Stimulated activated CD4-positive, alpha-beta T cell treated with anti-CD3 and anti-CD28 coated beads, TNF-alpha, amount 100 ng/mL, for 48 hours (primary cell): Measurements from ENCODE around the gene CCNE1.
A peak's percentile ranks its signal among the peaks of the same experiment; 100 is the strongest.
"Not testable (repeated sequence)": the region's sequence is repeated elsewhere in the genome, so short reads cannot be mapped to it uniquely, and the experiment has no call there.

Experiments
- DNase-seq, 3 donors: peaks; one replicate each; pipeline ENCODE4 v3.0.0-alpha.2; 2020; ENCODE audit warnings: low read depth in 3 of 3

The CCNE1 gene

DNA sequence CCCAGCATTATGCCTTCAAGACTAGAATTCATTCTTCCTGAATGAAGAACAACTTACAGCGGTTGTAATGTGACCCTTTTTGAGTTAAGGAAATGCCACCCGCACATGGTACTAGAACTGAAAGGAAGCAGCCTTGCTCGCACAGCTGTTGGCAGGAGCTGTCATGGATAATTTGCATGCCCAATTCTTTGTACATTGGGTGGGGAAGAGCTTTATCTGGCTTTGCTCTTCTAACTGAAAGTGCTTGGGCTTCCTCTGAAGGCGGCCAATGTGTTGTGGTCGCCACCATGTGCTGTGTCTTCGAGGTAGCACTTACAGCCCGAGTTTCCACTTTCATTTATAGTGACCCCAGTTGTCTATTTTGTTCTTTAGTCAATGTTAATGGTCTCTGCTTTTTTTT, 3.4 kb downstream of the CCNE1 start:
- DNase-seq = no peak

DNA sequence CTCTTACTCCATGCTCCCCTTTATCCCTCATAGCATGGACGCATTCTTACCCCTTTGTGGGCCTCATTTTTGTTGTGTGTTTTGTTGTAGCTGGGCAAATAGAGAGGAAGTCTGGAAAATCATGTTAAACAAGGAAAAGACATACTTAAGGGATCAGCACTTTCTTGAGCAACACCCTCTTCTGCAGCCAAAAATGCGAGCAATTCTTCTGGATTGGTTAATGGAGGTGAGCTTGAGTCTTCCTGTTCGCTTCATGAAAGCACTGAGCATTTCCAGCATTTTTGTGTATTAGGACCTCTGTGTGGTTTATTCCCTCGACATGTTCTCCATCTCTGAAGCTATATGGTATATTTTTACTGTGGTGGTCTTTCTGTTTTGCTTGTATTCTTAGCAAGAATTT, 5.5 kb downstream of the CCNE1 start:
- DNase-seq = no peak

DNA sequence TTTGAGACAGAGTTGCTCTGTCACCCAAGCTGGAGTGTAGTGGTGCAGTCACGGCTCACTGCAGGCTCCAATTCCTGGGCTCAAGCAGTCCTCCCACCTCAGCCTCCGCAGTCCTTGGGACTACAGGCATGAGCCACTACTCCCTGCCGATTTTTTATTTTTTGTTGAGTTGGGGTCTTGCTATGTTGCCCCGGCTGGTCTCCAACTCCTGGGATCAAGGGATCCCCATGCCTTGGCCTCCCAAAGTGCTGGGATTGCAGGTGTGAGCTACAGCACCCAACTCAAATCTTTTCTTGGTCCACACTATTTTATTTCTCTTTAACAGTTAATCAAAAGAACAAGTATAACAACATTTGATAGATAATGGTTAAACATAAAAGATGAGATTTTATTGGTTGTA, 7.5 kb downstream of the CCNE1 start:
- no peak for DNase-seq

DNA sequence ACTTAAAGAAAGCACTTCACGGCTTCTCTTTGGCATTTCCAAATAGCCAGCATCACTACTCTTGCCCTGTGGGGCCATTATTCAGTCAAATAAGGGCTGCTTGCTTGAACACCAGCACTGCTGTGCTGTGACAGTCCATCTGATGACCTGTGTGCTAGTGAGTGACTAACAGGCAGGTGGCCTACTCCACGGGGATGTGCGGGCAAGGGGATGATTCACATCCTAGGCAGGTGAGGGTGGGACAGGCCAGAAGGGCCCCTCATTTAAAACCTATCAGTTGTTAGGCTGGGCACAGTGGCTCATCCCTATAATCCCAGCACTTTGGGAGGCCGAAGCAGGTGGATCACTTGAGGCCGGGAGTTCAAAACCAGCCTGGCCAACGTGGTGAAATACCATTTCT, 8.2 kb downstream of the CCNE1 start:
- DNase-seq = no peak

DNA sequence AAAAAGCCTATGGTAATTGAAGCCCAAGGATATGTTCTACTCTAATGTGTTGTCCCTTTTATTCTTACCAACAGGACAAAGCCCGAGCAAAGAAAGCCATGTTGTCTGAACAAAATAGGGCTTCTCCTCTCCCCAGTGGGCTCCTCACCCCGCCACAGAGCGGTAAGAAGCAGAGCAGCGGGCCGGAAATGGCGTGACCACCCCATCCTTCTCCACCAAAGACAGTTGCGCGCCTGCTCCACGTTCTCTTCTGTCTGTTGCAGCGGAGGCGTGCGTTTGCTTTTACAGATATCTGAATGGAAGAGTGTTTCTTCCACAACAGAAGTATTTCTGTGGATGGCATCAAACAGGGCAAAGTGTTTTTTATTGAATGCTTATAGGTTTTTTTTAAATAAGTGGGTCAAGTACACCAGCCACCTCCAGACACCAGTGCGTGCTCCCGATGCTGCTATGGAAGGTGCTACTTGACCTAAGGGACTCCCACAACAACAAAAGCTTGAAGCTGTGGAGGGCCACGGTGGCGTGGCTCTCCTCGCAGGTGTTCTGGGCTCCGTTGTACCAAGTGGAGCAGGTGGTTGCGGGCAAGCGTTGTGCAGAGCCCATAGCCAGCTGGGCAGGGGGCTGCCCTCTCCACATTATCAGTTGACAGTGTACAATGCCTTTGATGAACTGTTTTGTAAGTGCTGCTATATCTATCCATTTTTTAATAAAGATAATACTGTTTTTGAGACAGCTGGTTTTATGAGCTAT, 12.0 kb downstream of the CCNE1 start:
- DNase-seq = no peak

DNA sequence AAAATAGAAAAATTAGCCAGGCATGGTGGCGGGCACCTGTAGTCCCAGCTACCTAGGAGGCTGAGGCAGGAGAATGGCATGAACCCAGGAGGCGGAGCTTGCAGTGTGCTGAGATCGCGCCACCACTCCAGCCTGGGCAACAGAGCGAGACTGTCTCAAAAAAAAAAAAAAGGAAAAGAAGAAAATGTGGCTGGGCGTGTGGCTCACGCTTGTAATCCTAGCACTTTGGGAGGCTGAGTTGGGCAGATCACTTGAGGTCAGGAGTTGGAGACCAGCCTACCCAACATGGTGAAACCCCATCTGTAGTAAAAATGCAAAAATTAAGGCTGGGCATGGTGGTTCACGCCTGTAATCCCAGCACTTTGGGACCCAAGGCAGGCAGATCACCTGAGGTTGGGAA, 13.5 kb downstream of the CCNE1 start:
- DNase-seq = not testable (repeated sequence)

DNA sequence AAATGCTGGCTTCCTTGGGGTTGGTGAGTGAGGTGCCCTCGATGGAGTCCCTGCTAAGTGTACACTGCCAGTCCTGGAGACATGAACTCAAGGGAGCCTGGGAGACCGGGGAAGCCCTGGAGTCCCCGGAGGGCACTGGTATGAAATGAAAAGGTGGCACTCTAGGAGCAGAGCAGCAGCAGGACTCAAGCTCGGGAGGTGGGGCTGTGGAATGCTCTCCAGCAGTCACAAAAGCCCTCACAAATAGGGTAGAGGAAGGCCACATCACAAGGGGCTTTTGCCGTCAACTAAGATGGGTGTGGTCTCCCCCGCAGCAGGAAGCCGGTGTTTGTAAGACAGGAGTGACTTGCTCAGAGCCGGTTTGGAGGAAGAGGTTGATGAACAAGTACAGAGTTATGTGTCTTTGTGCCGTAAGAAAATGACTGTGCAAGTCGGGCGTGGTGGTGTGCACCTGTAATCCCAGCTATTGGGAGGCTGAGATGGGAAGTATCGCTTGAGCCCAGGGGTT, 19.3 kb downstream of the CCNE1 start:
- peak in 1 of 3 donors; percentile 41 for DNase-seq

DNA sequence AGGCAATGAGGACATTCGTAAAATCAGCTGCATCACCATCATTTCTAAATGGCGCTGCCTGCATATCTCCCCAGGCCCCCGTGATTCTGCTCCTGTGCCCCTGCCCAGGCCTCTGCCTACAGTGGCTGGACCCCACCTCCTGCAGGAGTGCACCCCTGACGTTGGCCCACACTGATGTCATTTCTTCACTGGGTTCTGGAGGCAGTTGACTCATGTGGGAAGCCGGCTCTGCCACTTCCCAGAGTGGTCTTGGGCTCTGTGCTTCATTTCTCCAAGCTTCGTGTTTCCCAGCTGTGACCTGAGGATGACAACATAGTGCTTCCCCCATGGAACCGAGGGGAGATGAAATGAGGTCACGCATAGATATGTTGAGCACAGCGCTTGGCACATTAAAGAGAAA, 19.9 kb downstream of the CCNE1 start:
- no peak for DNase-seq

DNA sequence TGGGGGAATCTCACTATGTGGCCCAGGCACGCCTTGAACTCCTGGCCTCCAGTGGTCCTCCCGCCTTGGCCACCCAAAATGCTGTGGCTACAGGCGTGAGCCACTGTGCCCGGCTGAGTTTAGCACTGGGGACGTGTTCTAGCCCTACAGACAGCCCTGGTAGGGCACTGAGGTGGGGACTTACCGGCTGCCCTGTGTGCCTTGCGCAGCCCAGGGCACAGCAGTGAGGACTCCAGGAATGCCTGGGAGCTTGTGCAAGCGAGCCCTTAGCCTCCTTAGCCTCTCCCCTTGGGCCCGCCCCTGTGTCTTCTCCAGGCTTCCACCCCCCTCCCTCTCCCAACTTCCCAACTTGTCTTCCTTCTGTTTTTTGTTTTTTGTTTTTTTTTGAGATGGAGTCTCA, 21.0 kb downstream of the CCNE1 start:
- no peak for DNase-seq

DNA sequence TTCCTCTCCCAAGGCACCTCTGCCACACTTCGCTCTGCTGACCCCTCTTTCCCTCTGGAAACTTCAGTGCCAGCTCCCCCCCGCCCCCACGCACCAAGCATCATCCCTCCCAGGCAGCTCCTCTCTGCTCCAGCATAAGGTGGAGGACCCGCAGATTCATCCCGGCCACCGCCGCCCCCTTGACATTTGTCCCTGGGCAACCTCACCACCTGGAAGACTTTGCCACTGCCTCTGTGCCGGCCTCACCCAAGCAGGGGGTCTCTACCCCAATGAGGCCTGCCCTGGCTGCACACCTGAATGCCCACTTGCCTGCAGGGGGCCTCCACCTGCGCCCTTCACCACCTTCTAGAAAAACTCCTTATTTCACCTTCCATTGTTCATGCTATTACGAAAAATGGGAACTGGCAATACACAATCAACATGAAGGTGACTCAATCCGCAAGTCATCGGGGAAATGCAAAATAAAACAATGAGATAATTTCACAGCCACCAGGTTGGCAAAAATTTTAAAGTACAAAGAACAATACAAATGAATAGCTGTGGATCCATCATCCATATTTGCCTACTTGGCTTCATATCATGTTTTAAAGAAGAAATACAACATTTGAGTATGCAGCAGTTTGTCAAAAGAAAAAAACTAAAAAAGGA, 21.9 kb downstream of the CCNE1 start:
- DNase-seq = no peak

DNA sequence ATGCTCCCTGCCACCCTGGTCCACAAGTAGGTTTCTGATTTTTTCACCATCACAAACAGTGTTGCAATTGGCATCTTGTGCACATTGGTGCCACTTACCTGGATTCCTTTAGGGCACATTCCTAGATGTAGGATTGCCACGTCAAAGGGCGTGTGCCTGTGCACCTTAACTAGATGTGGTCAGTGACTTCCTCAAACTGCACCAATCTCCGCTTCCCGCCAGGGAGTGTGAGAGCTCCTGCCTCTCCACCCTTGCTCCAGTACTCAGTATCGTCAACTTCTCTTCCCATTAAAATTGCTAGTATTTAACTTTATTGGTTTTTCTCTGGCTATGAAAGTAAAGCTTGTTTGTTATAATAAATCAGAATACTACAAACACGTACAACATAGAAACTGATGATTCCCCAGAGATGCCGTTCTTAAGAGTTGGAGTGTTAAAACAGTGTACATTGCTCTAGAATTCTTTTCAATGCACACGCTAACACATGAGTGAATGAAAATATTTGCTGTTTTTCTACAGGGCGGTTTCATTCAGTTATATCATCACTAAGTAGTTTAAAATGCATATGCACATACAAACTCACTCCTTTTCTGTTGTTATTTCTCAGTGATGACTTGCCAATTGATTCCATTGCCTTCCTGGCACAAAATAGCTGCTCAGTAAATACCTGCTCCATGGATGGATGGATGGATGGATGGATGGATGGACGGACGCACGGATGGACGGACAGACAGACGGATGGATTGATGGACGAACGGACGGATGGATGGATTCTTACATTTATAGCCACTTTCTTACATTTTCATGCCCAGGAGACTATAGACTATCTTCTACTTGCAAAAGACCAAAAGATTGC, 23.4 kb downstream of the CCNE1 start:
- no peak for DNase-seq

DNA sequence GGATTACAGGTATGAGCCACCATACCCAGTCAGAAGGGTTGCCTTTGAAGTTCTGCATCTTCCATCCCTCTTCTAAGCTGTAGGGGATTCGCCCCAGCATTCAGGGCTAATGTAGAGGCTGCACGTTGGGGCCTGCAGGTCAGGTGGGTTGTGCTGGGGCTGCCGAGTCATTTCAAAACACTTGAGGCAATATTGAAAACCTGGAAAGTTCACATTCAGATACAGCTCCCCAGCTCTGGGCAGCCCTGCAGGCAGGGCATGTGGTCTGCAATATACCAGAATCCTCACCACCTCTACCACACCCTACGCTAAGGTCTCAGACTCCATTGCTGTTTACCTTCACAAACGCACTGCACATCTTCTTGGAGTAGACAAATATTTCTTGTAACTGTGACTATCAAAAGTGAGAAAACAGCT, 24.6 kb downstream of the CCNE1 start:
- DNase-seq = peak in 1 of 3 donors; percentile 48

DNA sequence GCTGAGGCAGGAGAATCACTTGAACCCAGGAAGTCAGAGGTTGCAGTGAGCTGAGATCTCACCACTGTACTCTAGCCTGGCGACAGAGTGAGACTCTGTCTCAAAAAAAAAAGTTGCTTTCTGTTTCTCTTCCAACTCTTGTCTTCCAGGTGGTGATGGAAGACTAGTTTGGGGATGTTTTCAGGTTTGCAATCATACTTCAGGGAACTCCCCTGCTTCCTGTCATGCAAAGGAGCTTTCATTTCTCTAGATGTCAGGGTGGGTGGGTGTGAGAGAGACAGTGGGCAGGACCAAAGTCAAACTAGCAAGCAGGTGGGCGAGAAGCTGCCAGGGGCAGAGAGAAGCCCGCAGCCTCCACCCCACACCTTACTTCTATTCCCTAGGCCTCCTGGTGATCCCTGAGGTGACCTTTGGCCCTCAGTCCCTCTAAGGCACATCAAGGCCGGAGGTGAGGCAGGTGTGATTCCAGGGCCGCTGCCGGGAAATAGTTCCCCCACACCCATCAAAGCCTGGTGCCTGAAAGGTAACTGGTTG, 25.7 kb downstream of the CCNE1 start:
- DNase-seq = peak in 1 of 3 donors; percentile 48

DNA sequence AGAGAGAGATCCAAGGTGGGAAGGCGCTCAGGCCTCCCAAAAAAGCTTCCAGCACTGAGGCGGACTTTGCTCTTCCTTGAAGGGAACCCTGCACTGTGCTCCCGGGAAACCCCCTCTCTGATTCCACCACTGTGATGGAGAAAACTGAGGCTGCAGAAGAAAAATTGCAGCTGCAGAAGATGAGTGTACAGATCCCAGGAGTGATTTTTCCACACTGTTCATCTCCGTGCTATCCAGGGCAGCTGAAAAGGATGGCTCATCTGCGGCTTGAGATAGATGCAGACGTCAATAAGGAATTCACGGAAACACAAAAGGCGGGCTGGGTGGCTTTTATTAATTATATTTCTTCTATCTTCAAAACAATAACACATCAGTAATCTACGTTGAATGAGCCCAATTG, 26.2 kb downstream of the CCNE1 start:
- DNase-seq = no peak

DNA sequence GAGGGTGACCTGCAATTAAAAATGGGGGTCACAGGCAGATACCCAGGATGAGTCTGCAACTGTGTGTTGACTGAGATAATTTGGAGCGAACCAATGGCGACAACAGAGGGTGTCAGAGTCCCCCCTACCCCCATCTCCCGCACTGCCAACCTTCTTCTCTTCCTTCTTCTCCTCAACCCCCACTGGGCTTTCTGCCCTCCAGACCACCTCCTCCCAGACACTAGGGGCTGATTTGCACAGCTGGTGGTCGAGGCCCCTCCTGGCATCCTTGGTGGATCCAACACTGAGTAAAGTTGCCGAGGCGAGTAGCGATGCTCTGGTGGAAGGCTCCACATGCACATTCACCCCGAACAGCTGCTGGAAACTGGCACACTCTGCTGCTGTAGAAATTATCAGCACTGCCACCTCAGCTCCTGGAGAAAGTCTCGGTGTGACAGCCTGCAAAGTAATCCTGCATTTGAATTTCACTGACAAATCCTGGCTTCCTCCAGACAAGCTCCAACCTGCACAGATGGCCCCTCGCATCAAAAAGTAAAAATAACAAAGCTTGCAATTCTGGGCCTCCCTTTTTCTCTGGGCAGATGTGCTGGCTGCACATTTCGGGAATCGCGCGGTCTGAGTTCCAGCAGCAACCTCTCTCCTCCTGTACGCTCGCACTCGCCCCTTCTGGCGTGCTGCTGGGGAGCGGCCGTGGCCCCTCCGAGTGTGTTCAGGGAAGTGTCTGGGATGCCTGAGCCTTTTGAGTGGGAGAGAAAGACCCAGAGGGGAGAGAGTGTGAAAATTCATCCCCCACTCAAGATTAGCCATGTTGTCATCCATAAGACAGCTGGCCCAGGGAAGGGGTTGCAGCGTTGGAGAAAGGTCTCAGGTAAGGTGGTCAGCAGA, 28.5 kb downstream of the CCNE1 start:
- DNase-seq = no peak

DNA sequence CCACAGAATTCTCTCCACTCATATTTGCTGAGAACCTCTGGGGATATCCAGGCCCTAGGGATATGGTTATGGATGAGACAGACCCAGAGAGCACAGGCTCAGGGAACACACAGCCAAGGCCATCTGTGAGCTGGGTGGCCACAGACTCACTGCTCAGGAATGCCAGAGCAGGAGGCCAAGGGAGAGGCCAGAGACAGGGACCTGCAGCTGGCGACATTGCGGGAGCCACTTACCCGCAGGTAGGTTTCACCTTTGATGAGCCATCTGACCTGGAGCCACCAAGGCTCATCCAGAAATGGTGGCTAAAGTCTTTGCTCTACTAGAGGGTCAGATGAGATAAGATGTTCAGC, 29.4 kb downstream of the CCNE1 start:
- DNase-seq = no peak

DNA sequence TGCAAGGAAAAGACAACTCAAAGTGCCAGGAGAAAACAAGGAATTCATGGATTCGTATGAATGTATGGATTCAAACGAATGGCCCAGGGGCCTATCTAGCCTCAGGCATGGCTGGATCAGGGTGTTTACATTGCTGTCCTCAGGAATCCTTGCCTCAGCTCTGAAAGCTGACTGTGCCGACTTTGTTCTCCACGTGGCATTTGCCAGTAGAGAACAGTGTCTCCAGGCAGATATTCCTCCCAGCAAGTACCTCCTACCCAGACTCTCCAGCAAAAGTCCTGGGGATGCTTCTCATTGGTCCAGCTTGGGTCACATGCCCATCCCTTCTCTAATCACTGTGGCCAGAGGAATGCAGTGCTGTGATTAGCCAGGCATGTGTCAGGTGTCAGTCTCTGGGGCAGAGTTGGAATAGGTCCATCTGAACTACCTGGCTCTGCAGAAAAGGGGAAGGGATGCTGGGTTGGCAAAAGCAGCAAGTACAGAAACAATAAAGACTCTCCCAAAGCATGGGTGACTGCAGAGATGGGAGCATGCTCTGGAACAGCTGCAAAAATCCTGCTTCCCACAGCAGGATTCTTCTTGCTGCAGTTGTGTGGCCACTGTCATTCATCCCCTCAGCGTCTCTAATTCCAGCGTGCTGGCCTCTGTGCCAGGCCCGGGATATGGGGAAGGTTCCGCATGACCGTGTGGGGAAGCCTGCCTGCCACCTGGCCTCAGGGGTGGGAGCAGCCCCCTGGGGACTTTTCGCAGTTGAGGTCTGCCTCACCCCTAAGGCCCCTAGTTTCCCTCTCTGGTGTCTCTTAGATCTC, 30.0 kb downstream of the CCNE1 start:
- DNase-seq = no peak

DNA sequence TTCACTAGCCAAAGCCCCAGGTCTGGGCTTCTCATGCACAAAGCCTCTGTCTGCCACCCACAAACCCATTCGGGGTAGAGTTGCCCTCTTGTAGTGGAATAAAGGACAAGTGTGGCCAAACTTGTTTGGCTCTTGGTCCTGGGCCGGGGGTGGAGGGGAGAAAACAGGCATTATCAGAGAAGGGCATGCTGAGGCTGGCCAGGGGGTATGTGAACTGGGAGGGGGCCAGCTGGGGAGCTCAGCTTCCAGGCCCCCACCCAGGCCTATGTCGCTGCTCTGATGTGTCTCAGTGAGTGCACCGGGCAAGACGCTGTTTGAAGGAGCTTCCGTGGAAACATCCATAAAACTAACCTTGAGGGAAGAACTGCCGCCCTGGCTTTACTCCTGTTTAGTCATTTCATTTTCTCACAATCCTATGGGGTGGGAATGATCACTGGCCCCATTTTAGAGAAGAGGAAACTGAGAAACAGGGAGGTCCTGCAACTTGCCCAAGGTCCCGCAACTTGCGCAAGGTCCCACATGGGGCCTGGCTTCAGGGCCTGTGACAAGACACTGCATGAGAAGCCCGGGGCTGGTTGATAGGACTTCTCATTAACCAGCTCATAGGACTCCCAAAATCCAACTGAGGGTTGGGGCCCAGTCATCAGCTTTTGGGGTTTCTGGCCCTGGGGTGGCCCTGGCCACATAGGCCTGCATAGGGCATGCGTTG, 30.8 kb downstream of the CCNE1 start:
- DNase-seq = no peak

DNA sequence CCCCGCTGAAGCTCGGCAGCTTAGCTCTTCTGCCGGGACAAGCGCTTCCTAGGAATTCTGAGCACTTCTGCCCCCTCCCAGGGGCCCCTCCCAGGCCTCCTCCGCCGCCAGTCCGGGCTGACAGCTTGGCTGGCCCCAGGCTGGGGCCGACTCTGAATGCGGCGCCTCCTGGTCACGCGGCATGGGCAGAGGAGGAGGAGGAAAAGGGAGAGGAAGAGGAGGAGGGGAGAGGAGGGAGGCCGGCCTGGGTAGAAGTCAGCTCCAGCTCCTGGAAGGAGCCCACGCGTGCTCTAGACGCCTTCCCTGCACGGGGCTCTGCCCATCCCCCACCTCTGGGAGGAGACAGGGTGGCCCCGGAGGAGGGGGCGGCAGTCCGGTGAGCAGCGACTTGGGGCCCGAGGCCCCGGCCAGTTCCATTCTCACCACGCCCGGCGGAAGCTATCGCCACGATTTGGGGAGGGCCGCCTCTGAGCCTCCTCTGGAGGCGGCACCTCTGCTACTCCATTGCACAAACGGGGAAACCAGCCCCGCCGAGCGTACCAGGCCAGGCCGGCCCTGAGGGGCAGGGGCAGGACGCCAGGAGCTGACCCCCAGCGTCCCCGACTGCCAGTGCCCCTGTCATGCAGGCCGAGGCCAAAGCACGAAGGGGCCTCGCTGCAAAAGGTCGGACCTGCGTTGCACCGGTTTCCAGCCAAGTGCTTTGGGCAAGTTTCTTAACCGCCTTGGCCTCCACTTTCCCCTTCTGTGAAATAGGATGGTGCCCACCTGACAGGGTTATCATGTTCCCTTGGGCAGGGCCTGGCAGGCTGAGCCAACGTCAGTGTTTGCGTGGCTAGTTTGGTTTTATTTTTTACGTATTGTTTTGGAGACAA, 31.6 kb downstream of the CCNE1 start:
- no peak for DNase-seq
